HG03025 (cell line): ENCODE data around the gene C19orf73.
"Not testable (repeated sequence)": the region's sequence is repeated elsewhere in the genome, so short reads cannot be mapped to it uniquely, and the experiment has no call there.

Experiments used
- ATAC-seq: cut with Tn5 transposase; IDR thresholded peaks from one replicate; pipeline ENCODE4 v1.9.1; 2021; ENCODE audit warnings: mild to moderate bottlenecking, moderate library complexity; ENCODE audit not compliant: unreplicated experiment, low FRiP score

C19orf73 gene

GRCh38 chr19:49104229-49104864 is 14.6 kb downstream of the C19orf73 start:
- ATAC-seq, result no peak

GRCh38 chr19:49103331-49104085 is 15.4 kb downstream of the C19orf73 start:
- no peak for ATAC-seq

GRCh38 chr19:49102303-49102702 is 16.6 kb downstream of the C19orf73 start:
- no peak for ATAC-seq

- no peak for ATAC-seq
These were observed 17.8 kb downstream of the C19orf73 start for GRCh38 chr19:49101160-49101559.

DNA sequence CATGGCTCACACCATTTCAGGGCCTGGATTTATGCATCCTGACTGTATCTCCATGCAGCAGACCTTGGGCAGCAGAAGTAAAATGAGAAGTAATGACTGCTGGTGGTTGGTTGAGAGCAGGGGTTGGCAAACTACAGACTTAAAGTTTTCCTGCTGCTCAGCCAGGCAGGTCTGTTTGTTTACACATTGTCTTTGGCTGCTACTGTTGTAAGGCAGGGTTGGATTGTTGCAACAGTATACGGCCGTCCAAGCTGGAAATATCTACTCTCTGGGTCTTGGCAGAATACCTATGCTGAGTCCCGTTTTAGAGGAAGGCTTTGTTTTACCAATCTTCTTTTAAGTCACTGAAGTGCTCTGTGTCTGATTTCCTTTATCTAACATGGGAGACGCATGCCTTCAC is 20.1 kb downstream of the C19orf73 start:
- ATAC-seq, result no peak

DNA sequence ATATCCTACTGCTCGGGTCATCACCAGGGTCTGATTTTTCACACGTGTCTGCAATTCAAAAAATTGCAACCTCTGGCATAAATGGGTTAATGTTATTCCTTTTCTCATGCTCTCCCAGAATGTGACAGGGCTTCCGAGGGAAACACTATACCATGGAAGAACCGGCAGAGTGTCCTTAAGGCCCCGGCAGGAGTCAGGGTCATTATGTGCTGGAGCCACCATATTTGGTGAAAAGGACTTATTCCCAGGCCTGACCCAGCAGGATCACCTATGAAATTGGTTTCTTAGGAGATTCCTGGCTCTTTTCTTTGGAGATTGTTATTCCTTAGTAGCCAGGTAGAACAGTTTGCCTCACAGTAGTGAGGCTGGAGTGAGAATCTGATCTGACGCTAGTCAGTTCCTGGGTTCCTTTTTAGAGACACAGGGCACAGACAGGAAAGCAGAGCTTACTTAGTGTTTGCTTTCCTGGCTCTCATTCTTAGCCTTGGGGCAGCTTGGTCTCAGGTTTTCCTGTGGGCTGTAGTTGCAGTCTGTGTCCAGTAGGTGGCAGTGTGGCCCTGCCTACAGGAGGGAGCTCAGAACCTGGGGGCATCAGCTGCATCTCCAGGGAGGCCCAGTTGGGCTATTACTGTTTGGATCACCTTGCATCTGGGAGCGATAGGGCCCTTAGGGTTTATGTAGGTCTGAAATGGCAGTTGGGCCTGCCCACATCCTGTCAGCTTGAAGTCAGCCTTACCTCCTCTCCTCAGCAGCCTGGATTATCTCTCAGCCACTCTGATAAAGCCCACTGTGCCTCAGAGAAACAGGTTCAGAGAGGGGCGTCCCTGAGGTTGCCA is 21.3 kb downstream of the C19orf73 start:
- no peak for ATAC-seq

GRCh38 chr19:49094505-49095482 is 24.1 kb downstream of the C19orf73 start:
- ATAC-seq, result no peak

DNA sequence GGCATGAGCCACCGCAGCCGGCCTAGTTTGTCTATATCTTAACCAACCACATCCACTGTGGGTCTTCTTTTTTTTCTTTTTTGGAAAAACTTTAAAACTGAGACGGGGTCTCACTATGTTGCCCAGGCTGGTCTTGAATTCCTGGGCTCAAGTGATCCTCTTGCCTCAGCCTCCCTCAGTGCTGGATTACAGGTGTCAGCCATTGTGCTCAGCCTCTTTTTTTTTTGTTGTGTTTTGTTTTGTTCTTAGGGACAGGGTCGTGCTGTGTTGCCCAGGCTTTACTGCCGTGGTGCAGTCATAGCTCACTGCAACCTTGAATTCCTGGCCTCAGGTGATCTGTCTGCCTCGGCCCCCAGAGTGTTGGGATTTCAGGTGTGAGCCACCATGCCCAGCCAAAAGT is 26.3 kb downstream of the C19orf73 start:
- ATAC-seq, result no peak

- no peak for ATAC-seq
These were observed 27.4 kb downstream of the C19orf73 start for GRCh38 chr19:49091391-49092038.

DNA sequence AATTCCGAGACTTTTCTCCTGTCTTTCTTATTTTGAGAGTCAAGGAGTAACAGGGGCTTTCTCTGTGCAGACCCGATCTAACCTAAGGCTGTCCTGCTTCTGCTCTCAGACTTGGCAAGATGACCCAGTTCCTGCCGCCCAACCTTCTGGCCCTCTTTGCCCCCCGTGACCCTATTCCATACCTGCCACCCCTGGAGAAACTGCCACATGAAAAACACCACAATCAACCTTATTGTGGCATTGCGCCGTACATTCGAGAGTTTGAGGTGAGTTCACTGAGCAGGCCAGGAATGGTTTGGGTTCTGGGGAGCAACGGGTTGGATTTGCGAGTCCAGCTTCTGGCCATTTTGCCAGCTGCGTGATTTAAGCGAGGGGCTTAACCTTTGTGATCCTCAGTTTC is 32.6 kb downstream of the C19orf73 start:
- ATAC-seq, result no peak

DNA sequence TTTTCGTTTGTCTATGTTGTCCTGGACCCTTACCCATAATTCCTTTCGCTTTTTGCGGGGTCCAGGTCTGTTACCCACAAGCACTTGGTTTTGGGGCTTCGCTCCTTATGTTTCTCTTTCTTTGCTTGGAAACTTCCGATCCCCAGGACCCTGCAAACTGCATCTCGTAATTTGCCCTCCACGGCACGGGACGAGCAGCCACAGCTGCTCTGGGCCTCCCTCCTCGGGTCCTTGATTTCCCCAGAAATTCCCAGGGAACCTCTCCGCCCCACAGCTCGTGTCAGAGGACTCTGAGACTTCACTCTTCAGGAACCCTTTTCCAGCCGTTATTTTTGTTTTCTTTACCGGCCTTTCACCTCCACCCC is 33.1 kb downstream of the C19orf73 start:
- no peak for ATAC-seq

DNA sequence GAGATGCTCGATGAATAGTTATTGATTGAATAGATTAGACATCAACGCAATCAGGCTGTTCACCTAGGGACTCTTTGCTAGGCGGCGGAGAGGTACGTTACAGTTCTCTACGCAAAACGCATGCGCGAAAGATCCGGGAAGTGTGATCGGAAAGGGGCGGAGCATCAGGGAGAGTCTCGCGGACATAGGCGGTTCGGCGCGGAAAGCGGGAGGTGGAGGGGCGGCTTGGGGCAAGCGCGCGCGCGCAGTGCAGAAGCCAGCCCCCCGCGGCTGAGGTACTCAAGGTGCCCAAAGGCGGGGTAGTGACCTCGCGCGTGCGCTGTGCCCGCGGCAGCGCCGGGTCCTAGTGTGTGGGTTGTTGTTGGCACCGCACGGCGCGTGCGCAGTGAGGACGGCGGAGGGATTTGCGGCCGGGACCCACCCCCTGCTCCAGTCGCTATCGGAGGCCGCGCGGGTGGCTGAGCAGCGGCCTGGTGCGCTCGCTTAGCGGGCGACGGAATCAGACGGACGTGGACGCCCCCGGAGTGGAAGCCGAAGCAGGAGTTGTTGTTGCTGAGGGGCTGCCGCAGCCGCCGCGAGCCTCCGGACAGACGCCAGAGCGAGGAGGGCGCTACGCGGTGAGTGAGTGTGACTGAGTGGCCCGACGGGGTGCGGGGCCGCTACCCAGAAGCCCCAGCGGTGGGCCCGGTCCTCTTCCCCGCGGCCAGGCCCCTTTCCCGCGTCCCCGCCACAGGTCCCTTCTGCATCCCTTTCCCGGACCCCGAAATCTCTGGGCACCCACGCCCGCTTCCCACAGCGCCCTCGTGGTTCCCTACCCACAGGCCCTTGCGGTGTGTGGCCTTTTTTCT is 33.7 kb downstream of the C19orf73 start, which contains the start of gene SNRNP70:
Gene SNRNP70 (plus strand): TSS at position 432 of the 848 bp plus-strand sequence. CDS start 964 bp downstream, outside the sequence.
- ATAC-seq, result peak; percentile 86

DNA sequence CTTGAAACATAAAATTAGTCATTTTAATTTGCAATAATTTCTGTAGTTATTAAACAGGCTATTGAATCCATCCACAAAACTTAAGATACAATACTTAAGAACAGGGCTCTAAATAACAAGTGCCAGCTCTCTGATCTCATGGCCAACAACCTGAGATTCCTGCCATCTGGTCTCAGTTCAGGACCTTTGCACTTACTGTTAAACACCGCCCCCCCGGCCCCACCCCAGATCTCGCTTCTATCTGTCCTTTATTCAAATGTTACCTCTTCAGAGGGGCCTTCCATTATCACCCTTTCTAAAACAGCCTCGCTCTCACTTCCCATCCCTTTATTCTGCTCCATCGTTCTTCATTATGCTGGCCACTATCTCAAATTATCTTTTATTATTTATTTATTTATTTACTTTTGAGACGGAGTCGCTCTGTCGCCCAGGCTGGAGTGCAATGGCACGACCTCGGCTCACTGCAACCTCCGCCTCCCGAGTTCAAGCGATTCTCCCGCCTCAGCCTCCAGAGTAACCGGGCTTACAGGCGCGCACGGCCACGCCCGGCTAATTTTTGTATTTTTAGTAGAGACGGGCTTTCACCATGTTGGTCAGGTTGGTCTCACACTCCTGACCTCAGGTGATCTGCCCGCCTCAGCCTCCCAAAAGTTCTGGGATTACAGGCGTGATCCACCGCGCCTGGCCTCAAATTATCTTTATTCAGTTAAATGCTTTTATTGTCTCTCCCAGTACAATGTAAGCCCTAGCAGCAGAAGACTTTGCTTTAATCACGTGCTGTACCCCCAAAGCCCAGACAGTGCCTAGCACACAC is 34.5 kb downstream of the C19orf73 start:
- no peak for ATAC-seq

- no peak for ATAC-seq
These were observed 37.7 kb downstream of the C19orf73 start for GRCh38 chr19:49081273-49081672.

DNA sequence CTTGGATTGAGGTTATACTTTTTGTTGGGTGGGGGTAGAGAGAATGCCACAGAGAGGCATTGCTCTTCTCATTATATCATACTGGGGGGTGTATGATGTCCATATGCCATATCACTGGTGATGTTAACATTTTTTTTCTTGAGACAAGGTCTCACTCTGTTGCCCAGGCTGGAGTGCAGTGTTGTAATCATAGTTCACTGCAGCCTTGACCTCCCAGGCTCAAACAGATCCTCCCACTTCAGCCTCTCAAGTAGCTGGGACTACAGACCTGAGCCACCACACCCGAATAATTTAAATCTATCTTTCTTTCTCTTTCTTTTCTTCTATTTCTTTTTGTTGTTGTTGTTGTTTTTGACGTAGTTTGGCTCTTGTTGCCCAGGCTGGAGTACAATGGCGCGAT is 38.6 kb downstream of the C19orf73 start:
- no peak for ATAC-seq

- not testable (repeated sequence) for ATAC-seq
These were observed 44.1 kb downstream of the C19orf73 start for GRCh38 chr19:49074869-49075268.

DNA sequence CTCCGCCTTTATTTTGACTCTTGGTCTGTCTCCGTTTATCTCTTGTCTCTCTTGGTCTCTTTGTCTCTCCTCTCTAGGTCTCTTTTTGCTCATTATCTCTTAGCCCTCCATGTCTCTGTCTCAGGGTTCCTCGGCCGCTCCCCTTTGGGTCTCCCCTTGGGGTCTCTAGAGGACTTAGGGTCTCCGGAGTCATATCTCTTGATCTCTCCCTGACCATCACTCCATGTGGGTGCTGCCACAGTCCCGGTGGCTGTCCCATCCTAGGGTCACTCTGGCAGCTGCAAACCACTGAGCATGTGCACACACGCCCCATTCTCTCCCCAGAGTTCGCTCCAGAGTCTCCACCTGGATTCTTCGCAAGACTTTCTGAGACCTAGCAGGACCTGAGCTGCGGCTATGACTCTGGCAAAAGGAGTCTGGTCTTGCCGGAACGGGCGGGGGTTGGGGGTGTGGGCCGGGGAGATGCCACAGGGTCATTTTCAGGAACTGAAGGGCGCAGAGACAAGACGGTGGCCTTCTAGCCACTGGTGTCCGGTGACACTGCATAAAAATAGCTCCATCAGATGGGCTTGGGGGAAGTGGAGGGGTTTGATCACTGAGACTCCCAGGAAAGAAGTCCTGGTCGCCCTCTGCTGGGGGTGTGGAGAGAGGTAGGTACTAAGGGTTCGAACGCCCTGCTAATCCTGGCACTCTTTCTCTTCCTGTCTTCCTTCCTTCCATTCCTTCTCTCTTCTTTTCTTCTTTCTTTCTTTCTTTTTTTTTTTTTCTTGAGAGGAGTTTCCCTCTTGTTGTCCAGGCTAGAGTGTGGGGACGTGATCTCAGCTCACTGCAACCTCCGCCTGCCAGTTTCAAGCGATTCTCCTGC is 45.2 kb downstream of the C19orf73 start:
- ATAC-seq, result no peak
